Endothelial cell of umbilical vein (primary cell): ENCODE measurements around the gene RIT2.

Experiments used
- EZH2 ChIP-seq: IDR thresholded peaks from 2 replicates; pipeline ENCODE4 v1.6.1; 2012; ENCODE audit warnings: borderline replicate concordance, low read depth, mild to moderate bottlenecking, moderate library complexity, low read length, inconsistent platforms; ENCODE audit not compliant: severe bottlenecking
- FOS ChIP-seq: IDR thresholded peaks from 2 replicates; pipeline ENCODE4 v1.6.1; 2011; ENCODE audit warnings: mild to moderate bottlenecking, low read length, moderate library complexity, borderline replicate concordance; ENCODE audit not compliant: insufficient read depth
- GATA2 ChIP-seq: IDR thresholded peaks from 2 replicates; pipeline ENCODE4 v1.7.0; 2011; ENCODE audit warnings: low read depth, mild to moderate bottlenecking, moderate library complexity, mixed read lengths, low read length; ENCODE audit not compliant: insufficient read length, insufficient read depth
- JUN ChIP-seq: IDR thresholded peaks from 2 replicates; pipeline ENCODE4 v1.6.1; 2011; ENCODE audit warnings: borderline replicate concordance, low read depth; ENCODE audit not compliant: insufficient read length, insufficient read depth
- MYC ChIP-seq: IDR thresholded peaks from one replicate; pipeline ENCODE4 v1.6.1; 2011; ENCODE audit warnings: mild to moderate bottlenecking, low read depth, low read length
- POLR2A ChIP-seq: IDR thresholded peaks from 2 replicates; pipeline ENCODE4 v1.6.1; 2012; ENCODE audit warnings: low read depth, mild to moderate bottlenecking, control low read depth, low read length
- POLR2AphosphoS5 ChIP-seq: IDR thresholded peaks from 2 replicates; pipeline ENCODE4 v1.6.1; 2012; ENCODE audit warnings: low read depth, mild to moderate bottlenecking, control low read depth, low read length, moderate library complexity; ENCODE audit not compliant: insufficient read depth
- TF ChIP-seq, protein P1 (sequence below), 2 donors: IDR thresholded peaks; 1 replicate in 1 of 2; 2 replicates in 1 of 2; pipeline ENCODE4 v1.5.1; 2011; ENCODE audit warnings: low read length in 2 of 2, mild to moderate bottlenecking in 2 of 2, moderate library complexity in 2 of 2, control low read depth in 1 of 2, inconsistent platforms in 1 of 2, low read depth in 1 of 2; ENCODE audit not compliant: insufficient read depth in 1 of 2; ENCODE audit errors: extremely low read depth in 1 of 2
- TF ChIP-seq, protein P2 (sequence below): IDR thresholded peaks from 2 replicates; pipeline ENCODE4 v1.6.1; 2011; ENCODE audit not compliant: insufficient read depth, insufficient read length

DNA sequence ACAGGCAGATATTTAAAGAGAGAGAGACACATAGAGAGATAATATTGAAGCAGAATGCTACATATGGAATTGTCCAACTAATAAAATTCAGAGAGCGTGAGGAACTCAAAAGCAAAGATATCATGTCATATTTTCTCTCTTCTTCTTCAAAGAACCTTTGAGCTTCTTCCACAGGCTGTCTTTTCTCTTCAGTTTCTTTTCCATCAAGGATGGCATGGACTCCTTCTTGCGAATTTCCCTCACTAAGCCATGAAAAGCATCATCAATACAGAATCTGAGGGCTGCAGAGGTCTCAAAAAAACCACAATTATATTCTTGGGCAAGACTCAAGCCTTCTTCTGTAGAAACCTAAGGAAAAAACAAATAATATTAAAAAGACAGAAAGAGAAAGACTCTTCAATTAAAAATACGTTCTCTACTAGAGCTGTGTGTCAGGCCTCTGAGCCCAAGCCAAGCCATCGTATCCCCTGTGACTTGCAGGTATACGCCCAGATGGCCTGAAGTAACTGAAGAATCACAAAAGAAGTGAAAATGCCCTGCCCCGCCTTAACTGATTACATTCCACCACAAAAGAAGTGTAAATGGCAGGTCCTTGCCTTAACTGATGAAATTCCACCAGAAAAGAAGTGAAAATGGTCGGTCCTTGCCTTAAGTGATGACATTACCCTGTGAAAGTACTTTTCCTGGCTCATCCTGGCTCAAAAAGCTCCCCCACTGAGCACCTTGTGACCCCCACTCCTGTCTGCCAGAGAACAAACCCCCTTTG is 371.9 kb downstream of the RIT2 start:
- TF ChIP-seq, protein P1, sequence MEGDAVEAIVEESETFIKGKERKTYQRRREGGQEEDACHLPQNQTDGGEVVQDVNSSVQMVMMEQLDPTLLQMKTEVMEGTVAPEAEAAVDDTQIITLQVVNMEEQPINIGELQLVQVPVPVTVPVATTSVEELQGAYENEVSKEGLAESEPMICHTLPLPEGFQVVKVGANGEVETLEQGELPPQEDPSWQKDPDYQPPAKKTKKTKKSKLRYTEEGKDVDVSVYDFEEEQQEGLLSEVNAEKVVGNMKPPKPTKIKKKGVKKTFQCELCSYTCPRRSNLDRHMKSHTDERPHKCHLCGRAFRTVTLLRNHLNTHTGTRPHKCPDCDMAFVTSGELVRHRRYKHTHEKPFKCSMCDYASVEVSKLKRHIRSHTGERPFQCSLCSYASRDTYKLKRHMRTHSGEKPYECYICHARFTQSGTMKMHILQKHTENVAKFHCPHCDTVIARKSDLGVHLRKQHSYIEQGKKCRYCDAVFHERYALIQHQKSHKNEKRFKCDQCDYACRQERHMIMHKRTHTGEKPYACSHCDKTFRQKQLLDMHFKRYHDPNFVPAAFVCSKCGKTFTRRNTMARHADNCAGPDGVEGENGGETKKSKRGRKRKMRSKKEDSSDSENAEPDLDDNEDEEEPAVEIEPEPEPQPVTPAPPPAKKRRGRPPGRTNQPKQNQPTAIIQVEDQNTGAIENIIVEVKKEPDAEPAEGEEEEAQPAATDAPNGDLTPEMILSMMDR (IDR thresholded peaks at IDR 0.05; ENCODE audit: extremely low read depth in 1 of 2, insufficient read depth in 1 of 2, low read depth in 1 of 2, low read length in 2 of 2): no peak
- TF ChIP-seq POLR2AphosphoS5: no peak
- TF ChIP-seq POLR2A: no peak
- no peak for TF ChIP-seq GATA2
- TF ChIP-seq EZH2: no peak
- no peak for TF ChIP-seq JUN
- TF ChIP-seq, protein P2, sequence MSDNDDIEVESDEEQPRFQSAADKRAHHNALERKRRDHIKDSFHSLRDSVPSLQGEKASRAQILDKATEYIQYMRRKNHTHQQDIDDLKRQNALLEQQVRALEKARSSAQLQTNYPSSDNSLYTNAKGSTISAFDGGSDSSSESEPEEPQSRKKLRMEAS: no peak
- TF ChIP-seq MYC: no peak
- TF ChIP-seq FOS: no peak
